Heart left ventricle (tissue), 13 donors: ENCODE measurements around the gene HEMK1.

Source experiments
- CTCF ChIP-seq, 12 donors: fragments of 200-600 bp; sonication (generic) in 4 of 12; IDR thresholded peaks; one replicate each; pipeline versions ENCODE4 v1.5.0 to v1.8.0; 2018 to 2022; ENCODE audit warnings: antibody characterized with exemption in 12 of 12, mild to moderate bottlenecking in 5 of 12
- POLR2A ChIP-seq, 2 donors: fragments of 450-650 bp; IDR thresholded peaks; one replicate each; pipeline ENCODE4 v1.6.1; 2017; ENCODE audit warnings: antibody characterized with exemption in 2 of 2, mild to moderate bottlenecking in 2 of 2, moderate library complexity in 2 of 2
- donor health status: ischemic (EF 13 %, LVEDD 7.1; RV severe dilation, severe dysfunction).
- donor health status: DM: no; HTN: yes; CAD: no.
- donor health status: DM: no; HTN: no; CAD: no.
- donor health status: ischemic (EF 25% LVEDD 6.9; RV normal size, moderate dysfunction).
- donor health status: ischemic (EF 25% LVEDD 5.7; RV mildly dilated, moderate dysfunction).
- donor health status: ischemic (EF 35%, LVEDD 5.7; RV mildly dilated, moderate dysfunction).
- donor health status: nonischemic (EF 11% LVEDD 7.7; RV severe dilation, severe dysfunction).
- donor health status: DM: yes; HTN: yes; CAD: no.
- donor health status: PGD.
- donor health status: ischemic (EF 29% LVEDD 5.4; RV normal size, mild dysfunction).
- donor health status: nonischemic (EF 23%, LVEDD 6.1; RV moderate dilation, normal function).

GRCh38 chr3:50562861-50563260, 6.5 kb upstream of the HEMK1 start:
- TF ChIP-seq CTCF (IDR thresholded peaks at IDR 0.05) = no peak
- no peak for TF ChIP-seq POLR2A (IDR thresholded peaks at IDR 0.05)
